Progenitor cell of endocrine pancreas (in vitro differentiated cells): ENCODE measurements around the gene RPUSD3. TPM values are rescaled to one million over a fixed set of nuclear protein-coding genes. Genes with fewer than 3 reads are reported as not detected.

Experiments
- DNase-seq: peaks from one replicate; pipeline ENCODE4 v3.0.0; 2021; ENCODE audit warnings: low spot score; ENCODE audit not compliant: unreplicated experiment
- H3K27ac Mint-ChIP-seq: 2 replicates; pipeline ENCODE4 v1.8.0; 2021; ENCODE audit warnings: mild to moderate bottlenecking, moderate library complexity, mixed read lengths
- H3K27me3 Mint-ChIP-seq: 2 replicates; pipeline ENCODE4 v1.8.0; 2021; ENCODE audit warnings: mixed read lengths
- H3K36me3 Mint-ChIP-seq: 2 replicates; pipeline ENCODE4 v1.8.0; 2022; ENCODE audit warnings: mixed read lengths; ENCODE audit not compliant: insufficient read depth
- H3K4me1 Mint-ChIP-seq: 2 replicates; pipeline ENCODE4 v1.8.0; 2021; ENCODE audit warnings: low read depth, mixed read lengths
- H3K4me3 Mint-ChIP-seq: 2 replicates; pipeline ENCODE4 v1.8.0; 2021; ENCODE audit warnings: low read depth, mild to moderate bottlenecking, moderate library complexity, mixed read lengths
- H3K9me3 Mint-ChIP-seq: 2 replicates; pipeline ENCODE4 v1.8.0; 2021; ENCODE audit warnings: low read depth, mixed read lengths
- CTCF ChIP-seq: fragments of 200-600 bp; sonication (generic); IDR thresholded peaks from one replicate; pipeline ENCODE4 v1.5.0; 2021; ENCODE audit warnings: antibody characterized with exemption, mild to moderate bottlenecking; ENCODE audit not compliant: unreplicated experiment
- total RNA-seq: library from RNA; stranded (reverse); gene quantifications from 2 replicates; pipeline ENCODE4 v1.2.1, GENCODE V29; 2021

Gene RPUSD3
- total RNA-seq, 1 donor from 2014 or later, result 55.0 TPM

DNA sequence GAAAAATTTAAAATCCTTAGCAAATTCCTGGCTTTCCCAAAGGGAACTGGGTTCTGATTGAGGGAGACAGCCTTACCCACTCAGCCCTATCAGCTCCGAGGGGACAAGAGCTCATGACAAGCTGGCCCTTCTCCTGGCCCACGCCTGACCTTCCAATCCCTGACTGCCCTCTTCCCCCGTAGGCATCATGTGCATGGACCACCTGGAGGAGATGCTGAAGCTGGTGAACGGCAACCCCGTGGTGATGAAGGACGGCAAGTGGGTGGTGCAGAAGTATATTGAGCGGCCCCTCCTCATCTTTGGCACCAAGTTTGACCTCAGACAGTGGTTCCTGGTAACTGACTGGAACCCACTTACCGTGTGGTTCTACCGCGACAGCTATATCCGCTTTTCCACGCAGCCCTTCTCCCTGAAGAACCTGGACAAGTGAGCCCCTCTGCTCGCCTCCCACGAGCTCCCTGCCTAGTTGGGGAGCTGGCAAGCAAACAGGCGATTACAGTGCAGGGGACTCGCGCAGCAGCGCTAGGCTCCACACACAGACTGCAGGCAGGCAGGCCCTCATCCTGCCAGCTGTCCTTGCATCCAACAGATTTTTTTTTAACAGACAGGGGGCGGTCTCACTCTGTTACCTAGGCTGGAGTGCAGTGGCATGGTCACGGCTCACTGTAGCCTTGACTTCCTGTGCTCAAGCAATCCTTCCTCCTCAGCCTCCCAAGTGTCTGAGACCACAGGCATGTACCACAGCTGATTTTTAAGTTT lies 16.8 kb downstream of the RPUSD3 start:
- no peaks in the 10 kb centered on the region for H3K4me1 Mint-ChIP-seq
- peak; percentile 32 for TF ChIP-seq CTCF

GRCh38 chr3:9825451-9826040 lies 18.3 kb downstream of the RPUSD3 start:
- peaks cover 1% of the 10 kb centered on the region for H3K36me3 Mint-ChIP-seq

More for the DNA sequence above, 16.8 kb downstream of the RPUSD3 start:
- Mint-ChIP-seq H3K9me3 (no peaks in the 10 kb centered on the region), H3K27me3 (no peaks in the 10 kb centered on the region), H3K4me3 (no peak overlapping the region), H3K27ac (no peak overlapping the region), H3K36me3 (no peaks in the 10 kb centered on the region)
- DNase-seq, result no peak

GRCh38 chr3:9820946-9821345 lies 22.9 kb downstream of the RPUSD3 start:
- no peaks in the 10 kb centered on the region for H3K4me1 Mint-ChIP-seq
- H3K27me3 Mint-ChIP-seq, result no peaks in the 10 kb centered on the region
- peaks cover 1% of the 10 kb centered on the region for H3K36me3 Mint-ChIP-seq
- peak; percentile 44 for TF ChIP-seq CTCF
- H3K4me3 Mint-ChIP-seq, result no peak overlapping the region
- no peaks in the 10 kb centered on the region for H3K9me3 Mint-ChIP-seq
- no peak for DNase-seq
- H3K27ac Mint-ChIP-seq, result no peak overlapping the region

More at GRCh38 chr3:9825451-9826040, 18.3 kb downstream of the RPUSD3 start:
- Mint-ChIP-seq H3K27ac (no peak overlapping the region), H3K4me3 (no peak overlapping the region), H3K9me3 (no peaks in the 10 kb centered on the region), H3K27me3 (no peaks in the 10 kb centered on the region), H3K4me1 (no peaks in the 10 kb centered on the region)
- DNase-seq, result no peak
- no peak for TF ChIP-seq CTCF

- Mint-ChIP-seq H3K27ac (no peak overlapping the region), H3K9me3 (no peaks in the 10 kb centered on the region), H3K36me3 (peaks cover 1% of the 10 kb centered on the region), H3K4me3 (no peak overlapping the region), H3K4me1 (no peaks in the 10 kb centered on the region), H3K27me3 (no peaks in the 10 kb centered on the region)
- no peak for DNase-seq
- no peak for TF ChIP-seq CTCF
Observed at GRCh38 chr3:9820543-9820942, 23.3 kb downstream of the RPUSD3 start.

DNA sequence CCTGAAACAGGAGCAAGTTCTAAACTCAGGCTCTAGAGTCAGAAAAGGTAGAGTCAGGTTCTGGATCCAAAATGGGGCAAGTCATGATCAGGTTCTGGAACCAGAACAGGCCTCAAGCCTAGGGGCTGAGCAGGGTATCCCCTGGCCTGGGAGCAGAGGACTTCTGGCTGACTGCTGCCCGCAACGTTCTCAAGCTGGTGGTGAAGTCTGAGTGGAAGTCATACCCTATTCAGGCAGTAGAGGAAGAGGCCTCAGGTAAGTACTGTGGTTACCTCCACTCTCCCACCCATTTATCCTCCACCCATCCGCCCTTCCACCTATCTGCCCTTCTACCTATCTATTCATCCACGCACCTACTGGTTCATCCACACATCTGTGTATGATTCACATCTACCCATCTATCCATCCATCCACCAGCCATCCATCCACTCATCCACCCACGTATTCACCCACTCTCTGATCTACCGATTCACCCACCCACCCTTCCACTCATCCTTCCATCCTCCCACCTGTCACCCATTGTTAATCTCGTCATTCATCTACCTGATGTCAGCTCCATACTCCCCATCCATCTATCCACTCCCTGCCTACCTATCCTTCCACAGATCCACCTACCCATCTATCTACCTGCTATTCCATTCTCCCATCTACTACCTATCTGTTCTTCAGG lies 25.0 kb downstream of the RPUSD3 start:
- TF ChIP-seq CTCF, result no peak
- Mint-ChIP-seq H3K4me1 (no peaks in the 10 kb centered on the region), H3K9me3 (no peaks in the 10 kb centered on the region), H3K27me3 (no peaks in the 10 kb centered on the region), H3K36me3 (peaks cover 1% of the 10 kb centered on the region), H3K27ac (no peak overlapping the region), H3K4me3 (no peak overlapping the region)
- no peak for DNase-seq
